Karpas-422 (cell line): ENCODE results near the gene PSAPL1. TPM values are rescaled to one million over a fixed set of nuclear protein-coding genes. Genes with fewer than 3 reads are reported as not detected.

Experiments
- DNase-seq: peaks from one replicate; pipeline ENCODE4 v3.0.0-alpha.2; 2015
- H2AFZ ChIP-seq: fragments of 200-600 bp; sonication (generic); 2 replicates; pipeline ENCODE4 v1.6.1; 2014; ENCODE audit warnings: antibody characterized with exemption, low read length, mixed read lengths
- H3K27ac ChIP-seq: fragments of 200-600 bp; sonication (generic); 2 replicates; pipeline ENCODE4 v1.5.1; 2014; ENCODE audit warnings: mild to moderate bottlenecking, low read length, moderate library complexity
- H3K27me3 ChIP-seq: fragments of 200-600 bp; sonication (generic); 2 replicates; pipeline ENCODE4 v1.6.1; 2014; ENCODE audit warnings: low read length, mixed read lengths
- H3K36me3 ChIP-seq: fragments of 200-600 bp; sonication (generic); 2 replicates; pipeline ENCODE4 v1.6.1; 2014; ENCODE audit warnings: low read length, mixed read lengths; ENCODE audit not compliant: insufficient read depth
- H3K4me1 ChIP-seq: fragments of 200-600 bp; sonication (generic); 2 replicates; pipeline ENCODE4 v1.6.1; 2014; ENCODE audit warnings: mild to moderate bottlenecking, low read length, mixed read lengths
- H3K4me2 ChIP-seq: fragments of 200-600 bp; sonication (generic); 2 replicates; pipeline ENCODE4 v1.6.1; 2014; ENCODE audit warnings: low read length, low read depth, mild to moderate bottlenecking; ENCODE audit not compliant: poor library complexity, severe bottlenecking
- H3K4me3 ChIP-seq: fragments of 200-600 bp; sonication (generic); 2 replicates; pipeline ENCODE4 v1.5.1; 2014; ENCODE audit warnings: mild to moderate bottlenecking, antibody characterized with exemption, low read length, mixed read lengths
- H3K79me2 ChIP-seq: fragments of 200-600 bp; sonication (generic); 2 replicates; pipeline ENCODE4 v1.6.1; 2014; ENCODE audit warnings: mild to moderate bottlenecking, low read length, mixed read lengths
- H3K9ac ChIP-seq: fragments of 200-600 bp; sonication (generic); 2 replicates; pipeline ENCODE4 v1.6.0; 2014; ENCODE audit warnings: low read length
- H3K9me2 ChIP-seq: fragments of 200-600 bp; sonication (generic), shearing (Covaris generic); replicated peaks from 2 replicates; pipeline ENCODE4 v1.6.0; 2014; ENCODE audit warnings: mild to moderate bottlenecking, low read length, moderate library complexity; ENCODE audit not compliant: insufficient read depth
- H3K9me3 ChIP-seq: fragments of 300-700, 200-600 bp; sonication (generic); 2 replicates; pipeline ENCODE4 v1.6.1; 2014; ENCODE audit warnings: low read length, mixed read lengths
- H4K20me1 ChIP-seq: fragments of 200-600 bp; sonication (generic); 2 replicates; pipeline ENCODE4 v1.6.1; 2014; ENCODE audit warnings: mild to moderate bottlenecking, antibody characterized with exemption, low read length, low read depth; ENCODE audit not compliant: insufficient read depth
- total RNA-seq: library from RNA; depleted of rRNA; stranded (reverse); fragments of >200 nt; shearing (Covaris generic); gene quantifications from 2 replicates; pipeline ENCODE4 v1.2.3, GENCODE V29; 2014; ENCODE audit warnings: low replicate concordance

Gene PSAPL1
- total RNA-seq, 1 experiment from 2014 or later: not detected

GRCh38 chr4:7427831-7428260 lies 6.9 kb downstream of the PSAPL1 start:
- Histone ChIP-seq H3K9me2 (no peaks in the 10 kb centered on the region), H3K36me3 (no peaks in the 10 kb centered on the region), H4K20me1 (no peaks in the 10 kb centered on the region)

GRCh38 chr4:7427361-7427760 lies 7.4 kb downstream of the PSAPL1 start:
- no peak for DNase-seq
- H3K27ac ChIP-seq: no peak overlapping the region
- no peaks in the 10 kb centered on the region for H3K36me3 ChIP-seq
- no peaks in the 10 kb centered on the region for H4K20me1 ChIP-seq
- no peak overlapping the region for H3K4me3 ChIP-seq
- H3K79me2 ChIP-seq: no peaks in the 10 kb centered on the region
- no peaks in the 10 kb centered on the region for H3K27me3 ChIP-seq
- no peak overlapping the region for H3K4me2 ChIP-seq
- no peak overlapping the region for H2AFZ ChIP-seq
- H3K9me3 ChIP-seq: no peaks in the 10 kb centered on the region
- no peaks in the 10 kb centered on the region for H3K9me2 ChIP-seq
- H3K9ac ChIP-seq: no peak overlapping the region
- no peaks in the 10 kb centered on the region for H3K4me1 ChIP-seq

More at GRCh38 chr4:7427831-7428260, 6.9 kb downstream of the PSAPL1 start:
- Histone ChIP-seq H3K4me3 (no peak overlapping the region), H3K79me2 (no peaks in the 10 kb centered on the region), H3K9me3 (no peaks in the 10 kb centered on the region), H3K27me3 (no peaks in the 10 kb centered on the region), H3K27ac (no peak overlapping the region), H3K4me2 (no peak overlapping the region), H2AFZ (no peak overlapping the region), H3K4me1 (no peaks in the 10 kb centered on the region), H3K9ac (no peak overlapping the region)
- no peak for DNase-seq

DNA sequence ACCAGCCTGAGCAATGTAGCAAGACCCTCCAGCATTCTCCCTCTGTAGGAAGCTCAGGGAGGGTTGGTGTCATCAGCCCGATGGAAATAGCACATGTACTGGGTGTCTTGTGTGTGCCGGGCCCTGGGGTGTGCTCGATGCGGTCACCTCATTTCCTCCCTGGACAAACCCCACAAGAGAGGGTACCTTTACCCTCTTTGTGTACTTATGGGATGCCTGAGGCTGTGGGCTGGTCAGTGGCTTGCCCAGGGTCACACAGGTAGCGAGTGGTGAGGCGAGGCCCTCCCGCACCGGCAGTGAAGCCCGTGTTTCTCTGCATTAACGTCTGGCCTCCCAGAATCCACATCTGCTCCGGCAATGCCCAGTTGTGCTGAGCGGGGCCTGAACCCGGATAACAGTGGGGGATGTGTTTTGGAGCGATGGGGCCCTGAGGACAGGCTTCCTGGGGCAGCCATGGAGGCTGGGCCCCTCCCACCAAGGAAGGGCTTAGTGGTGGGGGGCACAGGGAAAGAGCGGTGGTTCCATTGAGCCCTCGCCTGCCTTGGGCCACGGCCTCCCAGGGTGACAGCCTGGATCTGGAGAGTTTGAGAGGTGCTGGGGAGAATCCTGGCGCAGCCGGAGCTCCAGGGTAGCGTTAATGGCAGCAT lies 8.1 kb downstream of the PSAPL1 start:
- H3K9me2 ChIP-seq: no peaks in the 10 kb centered on the region
- no peak for DNase-seq
- H3K27me3 ChIP-seq: no peaks in the 10 kb centered on the region
- no peaks in the 10 kb centered on the region for H3K36me3 ChIP-seq
- H2AFZ ChIP-seq: no peak overlapping the region
- no peaks in the 10 kb centered on the region for H4K20me1 ChIP-seq
- no peak overlapping the region for H3K27ac ChIP-seq
- H3K9ac ChIP-seq: no peak overlapping the region
- H3K4me2 ChIP-seq: no peak overlapping the region
- H3K9me3 ChIP-seq: no peaks in the 10 kb centered on the region
- no peak overlapping the region for H3K4me3 ChIP-seq
- H3K79me2 ChIP-seq: no peaks in the 10 kb centered on the region
- no peaks in the 10 kb centered on the region for H3K4me1 ChIP-seq

GRCh38 chr4:7425591-7426468 lies 8.9 kb downstream of the PSAPL1 start:
- no peaks in the 10 kb centered on the region for H3K9me2 ChIP-seq
- H3K79me2 ChIP-seq: no peaks in the 10 kb centered on the region
- H4K20me1 ChIP-seq: no peaks in the 10 kb centered on the region
- H3K36me3 ChIP-seq: no peaks in the 10 kb centered on the region
- no peaks in the 10 kb centered on the region for H3K4me1 ChIP-seq
- DNase-seq: no peak
- H3K4me3 ChIP-seq: no peak overlapping the region
- H3K27me3 ChIP-seq: no peaks in the 10 kb centered on the region
- H2AFZ ChIP-seq: no peak overlapping the region
- no peak overlapping the region for H3K4me2 ChIP-seq
- no peak overlapping the region for H3K9ac ChIP-seq
- H3K9me3 ChIP-seq: no peaks in the 10 kb centered on the region
- H3K27ac ChIP-seq: no peak overlapping the region

DNA sequence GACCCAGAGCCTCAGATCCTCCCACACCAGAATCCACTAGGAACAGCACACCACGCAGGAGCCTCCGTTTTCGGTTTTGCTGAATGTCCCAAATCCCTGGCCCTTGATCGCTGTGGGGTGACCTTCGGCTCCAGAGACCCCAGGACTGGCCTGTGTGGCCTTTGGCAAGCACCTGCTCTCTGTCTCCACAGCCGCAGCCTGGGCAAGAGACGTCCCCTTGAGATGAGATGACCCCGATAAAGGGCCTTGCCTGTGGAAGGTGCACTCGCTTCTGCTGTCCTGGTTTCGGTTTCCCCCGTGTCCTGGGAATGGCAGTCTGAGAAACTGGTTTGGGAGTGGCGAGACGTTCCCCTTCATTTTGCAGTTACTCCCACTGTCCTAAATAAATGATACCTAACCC lies 9.6 kb downstream of the PSAPL1 start:
- H3K27ac ChIP-seq: no peak overlapping the region
- H4K20me1 ChIP-seq: no peaks in the 10 kb centered on the region
- no peak overlapping the region for H3K4me2 ChIP-seq
- H3K4me3 ChIP-seq: no peak overlapping the region
- no peaks in the 10 kb centered on the region for H3K36me3 ChIP-seq
- H3K27me3 ChIP-seq: no peaks in the 10 kb centered on the region
- H3K9ac ChIP-seq: no peak overlapping the region
- no peaks in the 10 kb centered on the region for H3K4me1 ChIP-seq
- H2AFZ ChIP-seq: no peak overlapping the region
- no peaks in the 10 kb centered on the region for H3K9me2 ChIP-seq
- no peak for DNase-seq
- H3K9me3 ChIP-seq: no peaks in the 10 kb centered on the region
- no peaks in the 10 kb centered on the region for H3K79me2 ChIP-seq

DNA sequence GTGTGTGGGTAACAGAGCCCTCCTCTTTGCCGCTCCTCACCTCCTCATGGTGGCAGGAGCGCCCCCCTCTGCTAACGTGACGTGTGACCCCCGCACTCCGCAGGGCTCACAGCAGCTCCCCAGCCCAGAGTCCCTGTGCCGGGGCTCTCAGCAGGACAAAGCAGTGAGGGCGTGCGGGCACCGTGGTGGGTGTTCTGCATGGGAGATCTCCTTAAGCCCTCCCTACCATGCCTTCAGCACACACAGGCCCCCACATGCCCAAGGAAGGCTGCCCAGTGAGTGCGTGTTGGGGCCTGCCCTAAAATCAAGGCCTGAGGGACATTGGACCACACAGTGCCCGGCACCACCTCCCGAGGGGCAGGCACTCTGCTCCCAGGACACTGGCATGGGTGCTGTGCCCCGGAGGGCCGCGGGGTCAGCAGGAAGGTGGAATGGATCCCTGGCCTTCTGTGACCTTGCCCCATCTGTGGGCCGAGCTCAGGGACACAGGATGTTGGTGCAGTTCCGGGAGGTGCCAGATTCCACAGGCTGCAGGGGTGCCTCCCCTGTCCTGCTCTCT lies 10.1 kb downstream of the PSAPL1 start:
- Histone ChIP-seq H3K27ac (no peak overlapping the region), H3K79me2 (no peaks in the 10 kb centered on the region), H3K36me3 (no peaks in the 10 kb centered on the region), H3K27me3 (no peaks in the 10 kb centered on the region), H3K9me2 (no peaks in the 10 kb centered on the region), H2AFZ (no peak overlapping the region), H3K4me3 (no peak overlapping the region), H3K9ac (no peak overlapping the region), H4K20me1 (no peaks in the 10 kb centered on the region), H3K4me2 (no peak overlapping the region), H3K4me1 (no peaks in the 10 kb centered on the region), H3K9me3 (no peaks in the 10 kb centered on the region)
- DNase-seq: no peak

DNA sequence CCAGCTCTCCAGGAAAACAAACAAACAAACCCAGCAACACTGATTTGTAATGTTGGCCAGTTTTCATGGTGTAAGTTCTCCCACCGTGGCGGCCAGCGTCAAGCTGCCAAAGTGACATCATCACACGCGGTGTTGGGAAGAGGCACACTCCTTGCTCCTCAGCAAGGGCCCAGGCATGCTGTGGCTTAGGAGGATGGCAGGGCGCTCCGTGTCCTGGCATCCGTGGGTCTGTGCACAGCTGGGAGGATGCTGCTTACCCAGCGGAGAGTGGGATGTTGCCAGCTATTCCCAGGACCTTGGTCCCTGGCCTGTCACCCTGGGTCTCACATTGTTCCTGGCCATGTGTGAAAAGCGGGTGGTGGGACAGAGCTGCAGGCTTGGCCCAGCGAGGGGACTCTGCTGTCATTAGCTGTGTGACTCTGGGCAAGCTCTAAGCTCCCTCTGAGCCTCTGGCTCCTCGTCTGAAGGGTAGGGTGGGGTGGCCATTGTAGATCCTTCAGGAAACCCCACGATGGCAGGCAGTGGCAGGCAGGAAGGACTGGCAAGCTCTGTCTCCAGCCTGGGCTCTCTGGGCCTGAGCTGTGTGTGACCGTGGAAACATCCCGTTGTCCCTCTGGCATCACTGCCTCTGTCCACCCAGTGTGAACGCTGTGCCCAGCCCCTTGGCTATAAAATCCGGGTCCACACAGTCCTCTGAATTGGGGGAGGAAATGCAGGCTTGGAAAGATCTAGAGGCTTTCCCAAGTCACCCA lies 10.8 kb downstream of the PSAPL1 start:
- H3K4me1 ChIP-seq: no peaks in the 10 kb centered on the region
- no peaks in the 10 kb centered on the region for H3K79me2 ChIP-seq
- no peaks in the 10 kb centered on the region for H3K9me2 ChIP-seq
- no peaks in the 10 kb centered on the region for H4K20me1 ChIP-seq
- no peak overlapping the region for H3K4me2 ChIP-seq
- no peaks in the 10 kb centered on the region for H3K36me3 ChIP-seq
- H3K27me3 ChIP-seq: no peaks in the 10 kb centered on the region
- no peak for DNase-seq
- no peak overlapping the region for H3K27ac ChIP-seq
- no peak overlapping the region for H3K4me3 ChIP-seq
- H2AFZ ChIP-seq: no peak overlapping the region
- H3K9ac ChIP-seq: no peak overlapping the region
- H3K9me3 ChIP-seq: no peaks in the 10 kb centered on the region

- no peaks in the 10 kb centered on the region for H3K36me3 ChIP-seq
- DNase-seq: no peak
Observed at GRCh38 chr4:7423391-7423790, 11.3 kb downstream of the PSAPL1 start.

More at GRCh38 chr4:7423391-7423790, 11.3 kb downstream of the PSAPL1 start:
- H3K4me3 ChIP-seq: no peak overlapping the region
- no peak overlapping the region for H3K27ac ChIP-seq
- H3K79me2 ChIP-seq: no peaks in the 10 kb centered on the region
- no peak overlapping the region for H2AFZ ChIP-seq
- H3K9me3 ChIP-seq: no peaks in the 10 kb centered on the region
- no peak overlapping the region for H3K4me2 ChIP-seq
- H3K9ac ChIP-seq: no peak overlapping the region
- H3K27me3 ChIP-seq: no peaks in the 10 kb centered on the region
- no peaks in the 10 kb centered on the region for H3K4me1 ChIP-seq
- no peaks in the 10 kb centered on the region for H3K9me2 ChIP-seq
- no peaks in the 10 kb centered on the region for H4K20me1 ChIP-seq
